ENCODE data around the gene IFT122.
"Not testable (repeated sequence)": the region's sequence is repeated elsewhere in the genome, so short reads cannot be mapped to it uniquely, and the experiment has no call there.

IFT122 gene

GRCh38 chr3:129470861-129471260 is 30.8 kb downstream of the IFT122 start:
- ChIA-PET POLR2A (no interaction called here), CTCF (no interaction called here)
- TF ChIP-seq NFRKB (IDR thresholded peaks at IDR 0.05): no peak
- TF ChIP-seq PKNOX1 (IDR thresholded peaks at IDR 0.05): no peak
- no peak for TF ChIP-seq ZNF384 (IDR thresholded peaks at IDR 0.05)
- DNase-seq (ENCODE audit: extremely low spot score): no peak

GRCh38 chr3:129473067-129473768 is 33.2 kb downstream of the IFT122 start:
- ChIA-PET POLR2A (interaction anchor here (0.9 kb wide), 1 partner anchor 33 kb away, joined by 3 read pairs; the partner anchor contains the start of genes IFT122 and MBD4), CTCF (no interaction called here)

GRCh38 chr3:129473769-129474152 is 33.7 kb downstream of the IFT122 start:
- ChIA-PET CTCF (no interaction called here), POLR2A (no interaction called here)
- TF ChIP-seq FOXM1 (IDR thresholded peaks at IDR 0.05; ENCODE audit: borderline replicate concordance): no peak
- TF ChIP-seq HDGF (IDR thresholded peaks at IDR 0.05; ENCODE audit: borderline replicate concordance): no peak
- no peak for TF ChIP-seq FOXA1 (IDR thresholded peaks at IDR 0.05)
- TF ChIP-seq CTBP1 (IDR thresholded peaks at IDR 0.05; ENCODE audit: borderline replicate concordance): no peak
- no peak for TF ChIP-seq ELF4 (IDR thresholded peaks at IDR 0.05)
- TF ChIP-seq NFRKB (IDR thresholded peaks at IDR 0.05): no peak
- TF ChIP-seq SUZ12 (IDR thresholded peaks at IDR 0.05): no peak
- no peak for TF ChIP-seq L3MBTL2 (conservative IDR thresholded peaks at IDR 0.05)
- TF ChIP-seq PKNOX1 (IDR thresholded peaks at IDR 0.05): no peak
- no peak for TF ChIP-seq LEF1 (IDR thresholded peaks at IDR 0.05; ENCODE audit: borderline replicate concordance)
- no peak for DNase-seq (ENCODE audit: extremely low spot score)

More at GRCh38 chr3:129473067-129473768, 33.2 kb downstream of the IFT122 start:
- TF ChIP-seq TARDBP (IDR thresholded peaks at IDR 0.05) (no peak), SUZ12 (IDR thresholded peaks at IDR 0.05) (no peak), CTBP1 (IDR thresholded peaks at IDR 0.05; ENCODE audit: borderline replicate concordance) (no peak), SP1 (IDR thresholded peaks at IDR 0.05) (no peak), FOXM1 (IDR thresholded peaks at IDR 0.05; ENCODE audit: borderline replicate concordance) (no peak), ARNT (IDR thresholded peaks at IDR 0.05) (no peak), FOXA1 (IDR thresholded peaks at IDR 0.05) (no peak), BHLHE40 (IDR thresholded peaks at IDR 0.05; ENCODE audit: borderline replicate concordance) (no peak), PKNOX1 (IDR thresholded peaks at IDR 0.05) (no peak), ELF4 (IDR thresholded peaks at IDR 0.05) (no peak)
- no peak for DNase-seq (ENCODE audit: extremely low spot score)

- ChIA-PET POLR2A (no interaction called here), CTCF (interaction anchor here (1.3 kb wide), 1 partner anchor 15 kb away, joined by 3 read pairs; no protein-coding TSS in a partner anchor)
- TF ChIP-seq HDGF (IDR thresholded peaks at IDR 0.05; ENCODE audit: borderline replicate concordance) (no peak), FOXM1 (IDR thresholded peaks at IDR 0.05; ENCODE audit: borderline replicate concordance) (no peak), FOXA1 (IDR thresholded peaks at IDR 0.05) (no peak), ELF4 (IDR thresholded peaks at IDR 0.05) (no peak), NFRKB (IDR thresholded peaks at IDR 0.05) (no peak), SP1 (IDR thresholded peaks at IDR 0.05) (no peak), LEF1 (IDR thresholded peaks at IDR 0.05; ENCODE audit: borderline replicate concordance) (no peak), FOXK2 (IDR thresholded peaks at IDR 0.05) (no peak), PKNOX1 (IDR thresholded peaks at IDR 0.05) (no peak), CTBP1 (IDR thresholded peaks at IDR 0.05; ENCODE audit: borderline replicate concordance) (no peak), TARDBP (IDR thresholded peaks at IDR 0.05) (no peak), SUZ12 (IDR thresholded peaks at IDR 0.05) (no peak), ZNF384 (IDR thresholded peaks at IDR 0.05) (no peak), BHLHE40 (IDR thresholded peaks at IDR 0.05; ENCODE audit: borderline replicate concordance) (no peak), ARNT (IDR thresholded peaks at IDR 0.05) (no peak), L3MBTL2 (conservative IDR thresholded peaks at IDR 0.05) (no peak)
- DNase-seq (ENCODE audit: extremely low spot score): no peak
These were observed 35.2 kb downstream of the IFT122 start for GRCh38 chr3:129474984-129475804.

- POLR2A ChIA-PET: no interaction called here
- CTCF ChIA-PET: interaction anchor here (1.3 kb wide), 1 partner anchor 14 kb away, joined by 3 read pairs; no protein-coding TSS in a partner anchor
- no peak for TF ChIP-seq BHLHE40 (IDR thresholded peaks at IDR 0.05; ENCODE audit: borderline replicate concordance)
- no peak for TF ChIP-seq LEF1 (IDR thresholded peaks at IDR 0.05; ENCODE audit: borderline replicate concordance)
- DNase-seq (ENCODE audit: extremely low spot score): no peak
These were observed 35.8 kb downstream of the IFT122 start for GRCh38 chr3:129475863-129476262.

GRCh38 chr3:129476586-129476985 is 36.6 kb downstream of the IFT122 start:
- no peak for TF ChIP-seq BHLHE40 (IDR thresholded peaks at IDR 0.05; ENCODE audit: borderline replicate concordance)
- no peak for TF ChIP-seq ARNT (IDR thresholded peaks at IDR 0.05)
- TF ChIP-seq PKNOX1 (IDR thresholded peaks at IDR 0.05): no peak
- TF ChIP-seq NFRKB (IDR thresholded peaks at IDR 0.05): no peak
- TF ChIP-seq LEF1 (IDR thresholded peaks at IDR 0.05; ENCODE audit: borderline replicate concordance): no peak
- TF ChIP-seq ZNF384 (IDR thresholded peaks at IDR 0.05): no peak
- TF ChIP-seq FOXM1 (IDR thresholded peaks at IDR 0.05; ENCODE audit: borderline replicate concordance): no peak
- ChIA-PET CTCF (no interaction called here), POLR2A (no interaction called here)
- no peak for DNase-seq (ENCODE audit: extremely low spot score)

GRCh38 chr3:129481225-129481765 is 41.3 kb downstream of the IFT122 start:
- POLR2A ChIA-PET; DNase-seq (ENCODE audit: extremely low spot score): not testable (repeated sequence)
- CTCF ChIA-PET: interaction anchor here (0.8 to 1.9 kb wide), 2 partner anchors 9 to 165 kb away, joined by 4 to 10 read pairs; a partner anchor contains a TSS

All from HEK293T (cell line).